ELF-1 (cell line): ENCODE measurements around the gene SLC37A3.

Source experiments
- DNase-seq: peaks from one replicate; pipeline ENCODE4 v3.0.0-alpha.2; 2016; ENCODE audit warnings: low read depth, low spot score

The SLC37A3 gene

DNA sequence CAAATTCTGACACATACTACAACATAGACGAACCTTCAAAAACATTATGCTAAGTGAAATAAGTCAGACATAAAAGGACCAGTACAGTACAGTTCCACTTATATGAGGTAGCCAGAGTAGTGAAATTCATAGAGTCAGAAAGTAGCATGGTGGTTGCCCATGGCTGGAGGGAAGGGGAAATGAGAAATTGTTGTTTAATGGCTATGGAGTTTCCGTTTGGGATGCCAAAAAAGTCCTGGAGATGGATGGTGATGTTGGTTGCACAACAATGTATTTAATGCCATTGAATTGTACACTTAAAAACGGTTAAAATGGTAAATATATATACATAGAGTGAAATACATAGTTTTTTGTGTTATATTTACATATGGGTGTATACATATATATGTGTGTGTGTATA lies 2.1 kb upstream of the SLC37A3 start:
- DNase-seq: no peak

DNA sequence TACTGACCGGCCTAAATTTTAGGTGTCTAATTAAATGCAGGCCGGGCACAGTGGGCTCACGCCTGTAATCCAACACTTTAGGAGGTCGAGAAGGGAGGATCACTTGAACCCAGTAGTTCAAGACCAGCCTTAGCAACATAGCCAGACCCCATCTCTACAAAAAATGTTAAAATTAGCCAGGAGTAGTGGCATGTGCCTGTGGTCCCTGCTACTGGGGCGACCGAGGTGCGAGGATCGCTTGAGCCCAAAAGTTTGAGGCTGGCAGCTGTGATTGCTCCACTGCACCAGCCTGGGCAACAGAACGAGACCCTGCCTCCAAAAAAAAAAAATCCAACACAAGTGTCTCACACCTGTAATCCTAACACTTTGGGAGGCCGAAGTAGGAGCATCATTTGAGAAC lies 491 bp upstream of the SLC37A3 start:
- no peak for DNase-seq

DNA sequence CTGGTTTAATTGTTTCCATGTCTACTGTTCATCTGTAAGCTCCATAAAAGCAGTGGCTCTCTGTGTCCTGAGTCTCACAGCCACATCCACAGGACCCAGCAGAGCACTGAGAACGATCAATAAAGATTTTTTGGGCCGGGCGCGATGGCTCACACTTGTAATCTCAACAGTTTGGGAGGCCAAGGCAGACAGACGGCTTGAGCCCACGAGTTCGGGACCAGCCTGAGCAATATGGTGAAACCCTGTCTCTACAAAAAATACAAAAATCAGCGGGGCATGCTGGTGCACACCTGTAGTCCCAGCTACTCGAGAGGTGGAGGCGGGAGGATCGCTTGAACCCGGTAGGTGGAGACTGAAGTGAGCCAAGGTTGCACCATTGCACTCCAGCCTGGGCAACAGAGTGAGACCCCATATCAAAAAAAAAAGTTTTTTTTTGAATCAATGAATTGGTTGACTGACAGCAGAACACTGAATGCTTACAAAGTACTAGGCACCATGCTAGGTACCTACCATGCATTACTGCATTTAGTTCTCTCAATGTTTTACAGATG lies 4.5 kb downstream of the SLC37A3 start:
- DNase-seq: no peak

DNA sequence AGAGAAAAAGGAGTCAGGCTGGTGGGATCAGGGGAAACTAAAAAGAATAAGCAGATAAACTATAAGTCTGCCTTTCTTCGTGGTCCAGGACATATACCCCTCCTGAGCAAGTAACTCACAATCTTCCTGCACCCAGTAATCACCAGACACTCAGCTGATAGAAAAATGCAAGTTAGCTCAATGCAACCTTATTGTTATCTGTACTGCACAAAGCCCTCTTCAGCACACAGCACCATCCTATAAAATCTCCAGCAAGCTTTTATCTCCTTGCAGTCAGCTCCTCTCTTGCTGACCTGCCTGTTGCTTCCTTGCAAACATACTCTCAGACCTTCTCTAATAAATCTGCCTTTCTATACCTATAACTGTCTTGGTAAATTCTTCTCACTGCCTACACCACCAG lies 6.7 kb downstream of the SLC37A3 start:
- DNase-seq: no peak

DNA sequence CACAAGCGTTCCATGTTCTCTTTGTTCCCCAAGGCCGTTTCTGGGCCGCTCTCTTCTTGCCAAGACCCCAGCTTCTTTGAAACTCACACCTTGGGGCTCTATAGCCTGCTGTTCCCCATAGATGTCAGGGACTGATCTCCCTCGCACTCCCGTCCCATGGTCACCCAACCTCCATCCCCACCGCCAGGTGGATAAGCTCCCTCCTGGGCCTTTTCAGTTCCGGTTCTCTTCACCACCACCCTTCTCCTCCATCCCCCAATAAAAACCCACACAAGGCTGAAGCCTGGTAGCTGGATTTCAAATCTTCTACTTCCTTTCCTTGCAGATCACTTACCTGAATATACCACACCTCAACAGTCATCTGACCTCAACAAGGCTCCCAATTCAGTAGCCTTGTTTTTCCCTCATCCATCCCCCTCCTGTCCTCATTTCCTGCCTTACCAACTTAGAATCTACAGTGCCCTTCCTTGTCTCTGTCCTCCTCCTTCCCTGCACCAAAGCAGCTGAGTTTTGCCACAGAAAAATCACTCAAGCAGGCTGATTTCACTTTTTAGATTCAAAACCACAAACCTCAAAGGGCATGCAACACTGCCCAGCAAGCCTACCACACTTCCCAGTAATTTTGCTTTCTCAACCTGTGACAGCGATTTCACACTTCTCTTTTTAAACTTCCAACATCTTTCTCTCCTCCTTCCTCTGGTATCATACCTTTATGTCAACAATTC lies 7.7 kb downstream of the SLC37A3 start:
- no peak for DNase-seq

DNA sequence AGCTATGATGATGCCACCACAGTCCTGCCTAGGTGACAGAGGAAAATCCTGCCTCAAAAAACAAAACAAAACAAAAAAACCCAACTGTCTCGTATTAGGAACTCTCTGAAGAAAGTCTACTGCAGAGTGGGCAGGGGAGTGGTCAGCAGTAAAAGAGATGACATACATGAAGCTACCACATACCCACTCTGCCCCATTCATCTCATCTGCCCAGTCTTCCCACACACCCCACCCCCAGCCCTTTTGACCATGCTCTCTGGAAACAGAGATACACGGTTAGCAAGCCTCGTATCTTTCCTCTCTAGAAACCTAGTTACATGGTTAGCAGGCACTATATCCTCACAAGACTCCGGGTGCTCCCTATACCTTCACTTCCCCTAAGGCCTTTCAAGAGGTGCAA lies 8.3 kb downstream of the SLC37A3 start:
- no peak for DNase-seq

DNA sequence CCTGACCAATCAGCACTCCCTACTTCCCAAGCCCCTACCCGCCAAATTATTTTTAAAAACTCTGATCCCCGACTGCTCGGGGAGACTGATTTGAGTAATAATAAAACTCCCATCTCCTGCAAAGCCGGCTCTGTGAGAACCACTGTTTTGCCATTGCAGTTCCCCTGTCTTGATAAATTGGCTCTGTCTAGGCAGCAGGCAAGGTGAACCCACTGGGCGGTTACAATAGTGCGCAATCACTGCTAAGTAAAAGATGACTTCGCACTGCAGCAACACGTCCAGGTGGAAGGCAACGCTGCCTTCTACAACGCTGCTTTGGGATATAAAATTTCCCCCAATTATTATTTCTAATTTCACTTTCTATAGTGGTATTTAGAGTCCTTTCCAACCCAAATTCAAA lies 8.9 kb downstream of the SLC37A3 start:
- no peak for DNase-seq

DNA sequence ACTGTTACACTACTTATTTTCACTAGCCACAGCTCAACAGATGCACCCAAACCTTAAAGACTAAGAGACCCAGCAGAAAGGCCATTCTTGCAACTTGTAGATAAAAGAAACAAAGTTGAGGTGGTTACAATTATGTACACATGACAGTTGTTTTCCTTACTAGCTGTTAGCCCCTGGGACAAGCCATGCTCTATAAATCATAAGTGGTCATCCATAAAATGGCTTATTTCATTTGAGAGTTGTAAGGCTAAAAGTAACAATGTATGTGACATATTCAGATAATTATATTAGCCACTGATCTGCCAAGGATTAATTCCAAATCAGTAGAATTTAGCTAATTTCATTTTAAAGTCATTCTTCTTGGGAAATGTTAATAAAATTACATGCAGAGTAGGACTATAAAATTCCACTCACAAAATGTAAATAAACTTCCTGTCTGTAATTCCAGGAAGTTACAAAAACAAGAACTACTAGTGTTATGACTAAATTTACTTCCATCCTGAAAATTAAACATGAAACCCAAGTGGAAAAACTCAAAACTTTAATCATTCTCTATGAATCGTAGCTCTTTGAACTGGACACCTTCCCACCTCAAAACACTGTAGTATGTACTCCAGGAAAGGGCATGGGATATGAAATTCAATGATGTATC lies 13.3 kb downstream of the SLC37A3 start:
- no peak for DNase-seq

DNA sequence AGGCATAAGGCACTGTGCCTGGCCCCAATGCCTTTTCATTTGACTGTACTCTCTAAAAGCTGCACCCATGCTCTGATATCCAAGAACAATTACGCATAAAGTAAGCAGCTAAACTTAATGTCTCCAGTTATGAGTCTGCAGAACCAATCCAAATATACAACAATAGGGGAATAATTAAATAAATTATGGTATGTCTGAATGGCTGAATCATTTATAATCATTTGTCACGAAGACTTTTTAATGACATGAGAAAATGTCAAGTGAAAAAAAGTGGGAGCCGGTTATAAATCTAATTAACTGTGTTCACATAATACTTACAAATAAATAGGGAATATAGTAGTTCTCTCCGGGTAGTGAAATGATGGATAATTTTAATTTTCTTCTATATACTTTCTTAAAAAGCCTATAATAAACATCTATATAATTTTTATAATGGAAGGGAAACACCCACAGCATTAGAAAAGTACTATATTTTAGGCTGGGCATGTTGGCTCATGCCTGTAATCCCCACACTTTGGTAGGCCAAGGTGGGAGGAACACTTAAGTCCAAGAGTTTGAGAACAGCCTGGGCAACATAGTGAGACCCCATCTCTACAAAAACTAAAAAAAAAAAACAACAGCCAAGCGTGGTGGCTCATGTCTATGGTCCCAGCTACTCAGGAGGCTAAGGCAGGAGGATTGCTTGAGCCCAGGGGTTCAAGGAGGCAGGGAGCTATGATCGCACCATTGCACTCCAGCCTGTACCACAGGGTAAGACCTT lies 14.2 kb downstream of the SLC37A3 start:
- no peak for DNase-seq

DNA sequence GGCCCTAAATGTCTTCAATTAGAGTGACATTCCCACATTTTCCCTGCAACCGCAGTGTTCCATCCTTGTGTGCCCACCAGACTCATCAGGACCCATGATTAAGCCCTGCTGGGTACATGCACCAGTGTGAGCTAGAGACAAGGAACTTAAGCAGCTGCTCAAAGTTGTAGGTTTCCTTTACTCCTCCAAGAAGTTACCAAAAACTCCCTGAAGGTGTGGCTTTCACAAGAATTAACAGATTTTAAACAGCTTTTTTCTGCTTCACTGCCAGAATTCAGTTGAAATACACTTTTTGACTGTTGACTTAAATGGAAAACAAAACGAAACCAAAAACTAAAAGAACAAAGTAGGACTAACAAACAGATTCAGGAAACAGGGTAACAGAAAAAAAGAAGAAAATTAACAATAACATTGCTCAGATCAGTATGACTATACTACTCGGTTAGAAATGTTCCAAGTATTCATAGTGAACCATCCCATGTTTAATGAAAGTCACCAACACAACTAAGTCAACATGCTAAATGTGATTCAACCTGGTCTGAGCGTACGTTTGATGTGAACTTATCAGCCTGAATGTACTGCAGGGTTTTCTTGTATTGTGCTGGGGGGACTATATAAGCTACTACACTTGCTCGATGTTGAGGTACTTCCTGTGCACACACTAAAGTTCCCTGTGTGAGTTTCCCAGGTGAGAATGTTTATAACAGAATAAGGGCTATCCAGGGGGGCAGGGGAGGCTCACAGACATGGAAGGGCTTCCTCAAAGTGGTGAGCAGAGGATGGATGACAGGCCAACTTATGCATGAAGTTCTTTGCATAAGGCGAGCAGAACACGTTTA lies 22.2 kb downstream of the SLC37A3 start:
- DNase-seq: no peak

DNA sequence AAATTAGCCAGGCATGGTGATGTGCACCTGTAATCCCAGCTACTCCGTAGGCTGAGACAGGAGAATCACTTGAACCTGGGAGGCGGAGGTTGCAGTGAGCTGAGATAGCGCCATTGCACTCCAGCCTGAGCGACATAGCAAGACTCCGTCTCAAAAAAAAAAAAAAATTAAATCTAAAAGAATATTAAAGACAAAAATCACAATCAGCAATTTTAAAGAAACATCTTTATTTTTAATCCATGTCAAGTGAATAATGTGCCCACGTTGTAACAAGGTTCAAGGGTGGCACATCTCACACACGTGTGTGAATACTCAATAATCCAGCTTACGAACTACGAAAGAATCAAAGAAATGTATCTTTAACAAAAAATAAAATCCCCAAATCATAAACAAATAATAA lies 23.0 kb downstream of the SLC37A3 start:
- no peak for DNase-seq

DNA sequence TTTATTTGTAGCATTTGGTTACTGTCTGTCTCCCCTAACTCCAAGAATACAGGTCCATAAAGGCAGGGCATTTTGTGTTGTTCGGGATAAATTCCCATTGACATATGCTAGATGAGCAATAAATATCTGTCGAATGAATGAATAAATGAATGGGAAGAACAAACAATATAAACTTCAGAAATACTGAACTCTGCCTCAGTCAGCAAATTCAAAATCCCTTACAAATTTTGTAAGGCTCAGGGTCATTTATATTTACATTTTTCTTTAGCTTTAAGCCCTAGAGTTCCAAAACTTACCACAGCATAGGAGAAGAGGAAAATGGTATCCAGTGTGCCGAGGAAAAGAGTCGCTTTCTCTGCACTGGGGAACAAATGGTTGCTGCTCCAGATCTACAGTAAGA lies 29.0 kb downstream of the SLC37A3 start:
- no peak for DNase-seq

DNA sequence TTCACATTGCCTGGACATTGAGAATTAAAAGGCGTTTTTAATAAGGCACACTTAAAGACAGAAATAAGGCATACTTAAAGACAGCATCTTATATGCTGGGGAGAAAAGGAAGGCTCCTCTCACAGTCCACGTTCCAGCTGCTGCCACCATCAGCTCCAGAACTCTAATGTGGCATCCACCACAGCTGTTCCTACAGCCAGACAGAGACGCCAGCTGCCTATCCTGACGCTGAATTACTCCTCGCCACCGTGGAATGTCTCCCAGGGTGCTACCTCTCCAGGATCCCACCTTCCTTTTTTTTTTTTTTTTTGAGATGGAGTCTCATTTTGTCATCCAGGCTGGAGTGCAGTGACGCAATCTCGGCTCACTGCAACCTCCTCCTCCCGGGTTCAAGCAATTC lies 30.8 kb downstream of the SLC37A3 start:
- DNase-seq: no peak

DNA sequence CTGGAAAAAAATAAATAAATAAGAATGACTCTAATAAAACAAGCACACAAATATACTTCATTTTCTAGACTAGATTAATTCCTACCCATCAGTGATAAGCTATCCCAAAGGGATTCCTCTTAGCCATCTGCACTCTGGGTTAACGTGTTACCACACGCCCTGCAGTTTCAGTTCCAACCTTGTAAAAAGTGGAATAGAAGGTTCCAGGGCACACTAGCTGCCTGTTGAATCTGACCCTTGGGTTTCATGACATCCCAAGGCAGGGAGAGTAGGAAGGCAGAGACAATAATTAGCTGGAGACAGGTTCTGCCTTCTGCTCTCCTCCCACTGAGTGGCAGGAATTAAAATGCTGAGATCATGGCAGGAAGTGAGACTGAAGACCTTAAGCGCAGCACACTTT lies 33.5 kb downstream of the SLC37A3 start:
- no peak for DNase-seq

DNA sequence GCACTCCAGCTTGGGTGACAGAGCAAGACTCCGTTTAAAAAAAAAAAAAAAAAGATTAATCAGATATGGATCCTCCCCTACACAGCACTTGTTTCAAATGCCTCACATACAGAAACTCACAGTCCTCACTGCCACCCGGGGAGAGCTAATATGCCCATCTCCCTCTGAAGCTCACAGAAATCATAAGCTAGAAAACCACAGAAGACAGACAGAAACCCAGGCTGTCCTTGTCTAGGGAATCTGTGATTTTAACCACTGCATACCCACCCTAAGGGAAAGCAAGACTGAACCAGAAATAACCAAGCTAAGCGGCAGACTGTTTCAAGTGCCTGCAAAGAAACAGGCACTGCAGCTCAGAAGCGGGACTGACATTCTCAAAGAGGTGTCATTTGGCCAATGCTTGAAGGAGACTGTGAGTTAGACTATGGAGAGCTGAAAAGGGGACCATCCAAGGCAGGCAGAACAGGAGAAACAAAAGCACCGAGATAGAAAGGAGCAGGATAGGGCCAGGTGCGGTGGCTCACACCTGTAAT lies 37.6 kb downstream of the SLC37A3 start:
- no peak for DNase-seq

DNA sequence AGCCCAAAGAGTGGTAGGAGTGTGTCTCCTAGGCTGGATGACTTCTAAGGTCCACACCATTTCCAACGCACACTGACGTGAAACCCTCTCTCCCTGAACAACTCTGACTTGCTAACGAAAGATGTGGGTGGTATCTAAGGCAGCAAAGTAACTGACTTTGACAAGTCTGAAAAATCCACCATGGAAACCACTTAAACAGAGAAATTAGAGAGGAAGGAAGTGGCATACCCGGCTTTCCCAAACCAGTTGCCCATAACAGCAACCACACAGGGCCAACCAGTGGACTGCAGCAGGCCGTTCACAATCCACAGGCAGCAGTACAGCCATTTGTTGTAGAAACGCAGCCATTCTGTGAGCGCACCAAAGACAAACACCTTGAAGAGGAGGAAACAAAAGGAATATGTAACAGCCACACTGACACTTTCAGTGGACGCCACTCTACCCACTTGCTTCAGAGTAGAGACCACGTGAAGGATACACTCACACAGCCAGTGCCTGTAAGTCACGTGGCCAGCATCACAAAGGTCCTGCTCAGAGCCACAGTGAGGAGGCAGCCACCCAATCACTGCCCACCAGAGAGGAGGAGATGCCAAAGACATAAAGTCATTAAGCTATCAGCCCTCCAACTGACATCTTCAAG lies 39.8 kb downstream of the SLC37A3 start:
- DNase-seq: no peak

DNA sequence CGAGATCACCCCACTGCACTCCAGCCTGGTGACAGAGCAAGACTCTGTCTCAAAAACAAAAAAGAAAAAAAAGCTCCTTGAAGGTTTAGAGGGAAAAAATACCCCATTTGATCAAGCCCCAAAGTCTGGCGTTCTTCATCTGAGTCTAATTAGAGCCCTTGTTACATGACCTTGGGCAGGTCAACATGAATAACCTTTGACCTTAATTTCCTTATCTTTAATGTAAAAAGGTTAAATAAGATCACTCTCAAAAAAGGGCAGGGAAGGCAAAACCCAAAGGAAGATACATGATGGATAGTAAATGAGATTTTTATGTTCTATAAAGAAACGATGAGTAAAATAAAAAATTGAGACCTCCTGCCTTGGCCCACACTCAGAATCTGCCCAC lies 40.3 kb downstream of the SLC37A3 start:
- DNase-seq: no peak

DNA sequence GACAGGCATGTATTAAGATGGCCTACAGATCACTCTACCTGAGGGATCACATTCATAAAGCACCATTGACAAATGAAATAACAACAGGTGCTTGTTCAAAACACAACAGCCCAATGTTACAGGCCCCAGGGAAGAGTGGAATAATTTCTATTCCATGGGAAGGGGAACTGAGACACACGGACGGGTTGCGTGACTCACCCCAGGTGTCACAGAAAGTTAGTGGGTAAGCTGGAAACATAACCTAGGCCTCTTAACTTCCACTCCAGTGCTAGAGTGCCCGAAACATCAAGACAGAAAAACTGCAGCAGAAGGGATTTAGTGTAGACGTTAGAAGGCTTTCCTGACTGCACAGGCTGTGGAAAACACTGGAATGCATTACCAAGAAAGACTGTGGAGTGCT lies 48.3 kb downstream of the SLC37A3 start:
- DNase-seq: no peak

DNA sequence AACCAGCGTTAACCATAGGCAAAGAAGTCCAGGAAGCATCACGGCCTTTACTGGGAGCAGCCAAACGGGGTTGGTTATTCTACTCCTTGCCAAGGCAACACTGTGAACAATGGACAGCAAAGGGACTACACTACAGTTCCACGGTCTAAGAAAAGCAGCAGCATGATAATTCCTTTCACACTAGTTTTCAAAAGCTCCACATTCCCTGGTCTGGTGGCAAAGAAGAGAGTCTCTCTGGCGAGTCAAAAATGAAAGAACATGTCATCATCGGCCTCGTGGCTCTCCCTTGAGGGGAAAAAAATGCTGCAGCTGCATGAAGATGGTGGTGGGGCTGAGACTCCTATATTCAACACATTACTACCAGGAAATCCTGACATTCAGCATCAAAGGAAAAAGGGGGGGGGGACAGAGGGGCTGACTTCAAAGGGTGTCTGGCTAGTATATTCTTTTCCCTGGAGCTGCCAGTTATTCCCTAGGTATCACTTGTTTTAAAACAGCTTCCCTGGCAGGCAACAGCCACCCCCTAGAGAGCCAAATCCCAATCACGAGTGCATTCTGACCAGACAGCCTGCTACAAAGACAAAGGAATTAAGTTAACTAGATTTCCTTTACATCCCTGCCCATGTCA lies 49.1 kb downstream of the SLC37A3 start:
- peak; percentile 54 for DNase-seq

DNA sequence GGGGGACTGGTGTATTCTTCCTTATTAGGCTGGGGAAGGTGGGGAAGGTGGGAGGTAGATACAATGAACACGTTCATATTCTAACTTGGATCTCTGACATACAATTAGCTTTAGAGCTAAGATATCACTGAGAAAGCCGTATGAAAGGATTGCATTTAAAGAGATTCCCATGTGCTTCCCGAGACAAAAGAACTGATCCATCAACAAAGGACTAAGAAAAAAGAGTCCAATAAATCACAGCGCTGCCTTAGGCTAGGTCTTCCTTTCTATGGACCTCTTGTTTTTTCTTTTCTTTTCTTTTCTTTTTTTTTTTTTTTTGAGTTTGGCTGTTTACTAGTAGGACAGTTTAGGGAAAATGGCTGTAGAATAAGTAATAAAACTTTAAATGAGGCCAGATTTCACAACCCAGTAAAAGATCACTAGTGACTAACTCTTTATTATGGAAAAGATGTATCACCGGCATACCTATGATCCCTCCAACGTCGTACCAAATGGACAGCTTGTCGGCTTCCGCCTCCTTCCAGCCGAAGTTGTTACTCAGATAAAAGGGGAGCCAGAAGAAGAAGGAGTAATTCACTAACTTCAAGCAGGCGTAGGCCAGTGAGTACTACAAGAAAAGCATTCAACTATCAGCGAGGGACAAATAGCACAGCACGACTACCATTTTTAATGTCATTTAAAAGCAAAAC lies 50.0 kb downstream of the SLC37A3 start:
- DNase-seq: no peak
